ENCODE measurements around the gene ZC2HC1C.
"Not testable (repeated sequence)": the region's sequence is repeated elsewhere in the genome, so short reads cannot be mapped to it uniquely, and the experiment has no call there.

The ZC2HC1C gene

GRCh38 chr14:75090353-75090752 is 20.9 kb downstream of the ZC2HC1C start:
- no peak for DNase-seq (ENCODE audit: low read depth in 1 of 2, low spot score in 1 of 2)

- no peak for DNase-seq (ENCODE audit: low read depth in 1 of 2, low spot score in 1 of 2)
These were observed 21.8 kb downstream of the ZC2HC1C start for GRCh38 chr14:75091251-75091650.

GRCh38 chr14:75092698-75093097 is 23.3 kb downstream of the ZC2HC1C start:
- DNase-seq (ENCODE audit: low read depth in 1 of 2, low spot score in 1 of 2) = no peak

- DNase-seq (ENCODE audit: low read depth in 1 of 2, low spot score in 1 of 2) = no peak
These were observed 25.5 kb downstream of the ZC2HC1C start for GRCh38 chr14:75094896-75095295.

GRCh38 chr14:75095690-75096089 is 26.2 kb downstream of the ZC2HC1C start:
- DNase-seq (ENCODE audit: low read depth in 1 of 2, low spot score in 1 of 2) = no peak

- no peak for DNase-seq (ENCODE audit: low read depth in 1 of 2, low spot score in 1 of 2)
These were observed 27.5 kb downstream of the ZC2HC1C start for GRCh38 chr14:75096959-75097358.

- no peak for DNase-seq (ENCODE audit: low read depth in 1 of 2, low spot score in 1 of 2)
These were observed 28.8 kb downstream of the ZC2HC1C start for GRCh38 chr14:75098212-75098611.

GRCh38 chr14:75098682-75099081 is 29.2 kb downstream of the ZC2HC1C start:
- DNase-seq (ENCODE audit: low read depth in 1 of 2, low spot score in 1 of 2) = no peak

GRCh38 chr14:75101491-75101890 is 32.0 kb downstream of the ZC2HC1C start:
- DNase-seq (ENCODE audit: low read depth in 1 of 2, low spot score in 1 of 2) = no peak

- no peak for DNase-seq (ENCODE audit: low read depth in 1 of 2, low spot score in 1 of 2)
These were observed 37.7 kb downstream of the ZC2HC1C start for GRCh38 chr14:75107186-75107585.

- DNase-seq (ENCODE audit: low read depth in 1 of 2, low spot score in 1 of 2) = no peak
These were observed 40.4 kb downstream of the ZC2HC1C start for GRCh38 chr14:75109877-75110276.

- DNase-seq (ENCODE audit: low read depth in 1 of 2, low spot score in 1 of 2) = no peak
These were observed 44.6 kb downstream of the ZC2HC1C start for GRCh38 chr14:75113932-75114539.

- no peak for DNase-seq (ENCODE audit: low read depth in 1 of 2, low spot score in 1 of 2)
These were observed 49.6 kb downstream of the ZC2HC1C start for GRCh38 chr14:75119056-75119455.

- DNase-seq (ENCODE audit: low read depth in 1 of 2, low spot score in 1 of 2) = no peak
These were observed 51.3 kb downstream of the ZC2HC1C start for GRCh38 chr14:75120541-75121291.

- no peak for DNase-seq (ENCODE audit: low read depth in 1 of 2, low spot score in 1 of 2)
These were observed 52.1 kb downstream of the ZC2HC1C start for GRCh38 chr14:75121552-75121951.

GRCh38 chr14:75123991-75124390 is 54.5 kb downstream of the ZC2HC1C start:
- DNase-seq (ENCODE audit: low read depth in 1 of 2, low spot score in 1 of 2) = no peak

- DNase-seq (ENCODE audit: low read depth in 1 of 2, low spot score in 1 of 2) = no peak
These were observed 56.2 kb downstream of the ZC2HC1C start for GRCh38 chr14:75125617-75126016.

- DNase-seq (ENCODE audit: low read depth in 1 of 2, low spot score in 1 of 2) = no peak
These were observed 56.7 kb downstream of the ZC2HC1C start for GRCh38 chr14:75126121-75126544.

GRCh38 chr14:75126679-75127473 is 57.4 kb downstream of the ZC2HC1C start, which contains the start of gene NEK9:
TSS of gene NEK9 (minus strand) at chr14:75127048. CDS start at chr14:75126921, 127 bp downstream.
- DNase-seq (ENCODE audit: low read depth in 1 of 2, low spot score in 1 of 2) = peak; percentile 73 to 82

- DNase-seq (ENCODE audit: low read depth in 1 of 2, low spot score in 1 of 2) = not testable (repeated sequence)
These were observed 58.0 kb downstream of the ZC2HC1C start for GRCh38 chr14:75127474-75127820.

- no peak for DNase-seq (ENCODE audit: low read depth in 1 of 2, low spot score in 1 of 2)
These were observed 58.6 kb downstream of the ZC2HC1C start for GRCh38 chr14:75127903-75128595.

Data from stimulated activated CD4-positive, alpha-beta T cell treated with anti-CD3 and anti-CD28 coated beads, Interleukin-15, amount 100 ng/mL, for 1 hour (primary cell).